ENCODE results near the gene RRP1.

- no peak for TF ChIP-seq EZH2phosphoT487 (IDR thresholded peaks at IDR 0.05; ENCODE audit: borderline replicate concordance, low read depth, low read length)
- no peak for TF ChIP-seq CTCF (conservative IDR thresholded peaks at IDR 0.05; ENCODE audit: low read length)
Observed at GRCh38 chr21:43775190-43775589, 14.2 kb upstream of the RRP1 start.

Measured in OCI-LY7 (cell line).